ENCODE data around the gene FTCD.

Gene FTCD

GRCh38 chr21:46156378-46156645 is 933 bp upstream of the FTCD start:
- DNase-seq = peak in 3 of 10 donors; percentile 3 to 30 (median 12)
- intact Hi-C loops (cut with DNase I) = no loop called here

- peak in 7 of 10 donors; percentile 3 to 66 (median 13) for DNase-seq
- intact Hi-C loops (cut with DNase I) = no loop called here
Measured at GRCh38 chr21:46154955-46155513, 345 bp downstream of the FTCD start.

DNA sequence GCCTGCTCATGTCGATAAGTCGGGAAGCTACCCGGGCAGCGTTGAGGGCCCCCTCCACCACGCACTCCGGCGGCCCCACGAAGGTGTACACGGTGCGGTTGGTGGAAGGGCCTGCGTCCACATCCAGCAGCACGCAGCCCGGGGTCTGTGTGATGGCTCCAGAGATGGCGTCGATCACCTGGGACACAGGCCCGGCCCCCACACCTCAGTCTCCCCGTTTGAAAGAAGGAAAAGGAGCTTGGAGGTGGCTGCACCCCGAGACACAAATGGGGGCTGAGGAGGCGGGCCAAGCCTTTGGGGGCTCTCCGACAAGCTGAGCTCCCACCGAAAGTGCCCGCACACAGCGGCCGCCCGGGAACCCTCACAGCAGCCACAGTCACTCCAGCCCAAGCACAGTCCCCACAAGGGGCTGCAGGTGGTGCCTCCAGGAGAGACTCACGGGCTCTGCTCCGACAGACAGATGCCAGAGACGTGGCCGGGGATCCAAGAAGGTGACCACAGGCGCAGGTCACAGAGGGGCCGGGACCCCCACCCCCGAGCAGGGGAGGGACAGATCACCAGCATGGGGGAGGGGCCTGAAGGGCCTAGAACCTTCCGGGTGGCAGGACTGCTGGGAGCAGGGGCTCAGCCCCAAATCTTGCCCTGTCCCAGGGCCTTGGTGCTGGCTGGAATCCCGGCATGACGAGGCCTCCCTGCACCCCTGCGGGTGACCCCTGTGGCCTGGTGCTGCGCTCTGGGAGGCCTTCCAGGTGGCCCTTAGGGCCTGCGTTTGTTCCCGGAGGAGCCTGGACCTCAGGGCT is 1.0 kb downstream of the FTCD start:
- DNase-seq = peak in 9 of 10 donors; percentile 3 to 81 (median 11)
- intact Hi-C loops (cut with DNase I) = no loop called here

- DNase-seq = peak; percentile 14 to 91 (median 66)
- intact Hi-C loops (cut with DNase I) = no loop called here
Measured at GRCh38 chr21:46153247-46154154, 1.9 kb downstream of the FTCD start.

DNA sequence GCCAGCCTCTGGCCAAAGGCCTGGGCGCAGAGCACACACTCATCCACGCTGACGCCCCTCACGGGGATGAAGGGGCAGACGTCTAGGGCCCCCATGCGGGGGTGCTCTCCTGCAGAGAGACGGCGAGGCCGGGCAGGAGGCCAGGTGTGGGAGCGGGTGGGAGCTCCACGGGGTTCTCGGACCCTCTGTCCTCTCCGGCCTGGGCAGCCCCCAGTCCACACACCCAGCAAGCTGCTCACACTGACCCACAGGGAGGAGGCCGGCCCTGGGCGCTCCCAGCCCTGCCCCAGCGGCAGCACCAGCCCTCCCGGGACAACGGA is 2.5 kb downstream of the FTCD start:
- intact Hi-C loops (cut with DNase I) = no loop called here
- DNase-seq = peak in 4 of 10 donors; percentile 5 to 87 (median 9)

DNA sequence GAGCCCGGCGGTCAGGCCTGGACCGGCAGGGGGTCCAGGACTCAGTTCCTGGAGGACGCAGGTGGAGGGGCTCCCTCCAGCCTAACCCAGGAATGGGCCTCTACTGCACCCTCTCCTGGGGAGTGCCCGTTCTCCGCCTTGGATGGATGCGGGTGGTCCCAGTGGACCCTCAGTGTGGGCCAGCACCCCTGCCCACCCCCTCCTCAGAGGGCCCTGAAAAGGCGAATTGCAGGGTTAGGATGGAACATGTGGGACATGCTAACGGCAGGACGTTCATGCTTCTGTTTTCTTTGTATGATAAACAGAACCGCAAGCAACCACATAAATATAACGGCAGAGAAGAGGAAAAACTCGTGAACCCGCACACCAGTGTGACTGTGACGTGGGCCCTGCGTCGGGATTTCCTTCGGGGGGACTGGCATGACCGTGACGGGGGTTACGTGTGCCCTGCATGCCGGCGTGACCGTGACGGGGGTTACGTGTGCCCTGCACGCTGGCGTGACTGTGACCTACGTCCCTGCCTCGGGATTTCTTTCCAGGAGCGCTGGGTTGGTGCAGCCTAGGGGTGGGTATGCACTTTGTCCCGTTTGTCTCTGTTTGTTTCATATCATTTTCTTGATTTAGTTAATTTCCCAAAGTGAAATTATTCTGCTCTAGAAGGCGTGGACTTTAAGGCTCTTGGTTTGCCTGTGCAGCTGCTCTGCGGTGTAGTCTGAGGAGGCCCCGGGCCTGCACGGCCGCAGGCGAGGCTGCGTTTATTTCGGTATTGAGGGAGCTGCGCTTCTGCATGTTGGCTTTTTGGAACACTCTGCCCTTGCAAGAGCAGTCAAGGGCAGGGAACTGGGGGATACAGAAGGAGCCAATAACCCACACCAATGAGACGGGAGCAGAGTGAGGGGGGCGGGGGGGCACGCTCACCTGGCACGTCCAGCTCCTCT is 3.1 kb downstream of the FTCD start:
- intact Hi-C loops (cut with DNase I) = no loop called here
- peak in 9 of 10 donors; percentile 3 to 87 (median 9) for DNase-seq

DNA sequence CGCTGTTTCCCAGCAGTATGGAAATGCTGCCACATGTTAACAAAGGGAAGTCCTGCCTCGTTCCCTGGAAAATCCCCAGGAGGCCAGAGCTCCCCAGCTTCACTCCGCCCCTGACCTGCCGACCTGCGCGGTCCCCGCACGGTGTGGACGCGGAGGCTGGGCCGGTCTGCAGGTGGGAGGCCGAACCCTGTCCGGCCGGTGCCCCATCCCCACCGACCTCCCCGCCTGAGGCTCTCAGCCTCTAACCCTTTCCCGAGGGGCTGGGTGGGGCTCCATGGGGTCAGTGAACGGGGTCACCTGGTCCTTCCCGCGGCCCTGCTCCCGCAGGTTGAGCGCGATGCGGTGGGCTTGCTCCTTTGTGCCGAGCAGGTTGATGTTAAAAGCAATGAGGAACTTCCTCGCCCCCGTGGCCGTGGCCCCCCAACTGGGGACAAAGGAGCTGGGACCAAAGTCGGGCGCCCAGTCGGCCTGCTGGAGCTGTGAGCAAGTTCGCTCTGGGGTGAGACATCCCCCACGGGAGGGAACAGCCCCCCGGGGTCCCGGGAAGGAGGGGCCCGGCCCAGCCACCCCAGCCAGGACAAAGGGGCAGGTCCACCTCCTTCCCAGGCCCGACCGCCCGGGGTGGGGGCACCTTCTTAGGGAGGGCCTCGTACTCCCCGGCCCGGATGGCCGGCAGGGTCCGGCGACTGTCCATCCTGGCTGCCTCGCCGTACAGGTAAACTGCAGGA is 4.0 kb downstream of the FTCD start:
- intact Hi-C loops (cut with DNase I) = no loop called here
- peak in 8 of 10 donors; percentile 5 to 83 (median 14) for DNase-seq

- DNase-seq = peak in 7 of 10 donors; percentile 4 to 89 (median 40)
- intact Hi-C loops (cut with DNase I) = no loop called here
Measured at GRCh38 chr21:46150491-46151121, 4.8 kb downstream of the FTCD start.

DNA sequence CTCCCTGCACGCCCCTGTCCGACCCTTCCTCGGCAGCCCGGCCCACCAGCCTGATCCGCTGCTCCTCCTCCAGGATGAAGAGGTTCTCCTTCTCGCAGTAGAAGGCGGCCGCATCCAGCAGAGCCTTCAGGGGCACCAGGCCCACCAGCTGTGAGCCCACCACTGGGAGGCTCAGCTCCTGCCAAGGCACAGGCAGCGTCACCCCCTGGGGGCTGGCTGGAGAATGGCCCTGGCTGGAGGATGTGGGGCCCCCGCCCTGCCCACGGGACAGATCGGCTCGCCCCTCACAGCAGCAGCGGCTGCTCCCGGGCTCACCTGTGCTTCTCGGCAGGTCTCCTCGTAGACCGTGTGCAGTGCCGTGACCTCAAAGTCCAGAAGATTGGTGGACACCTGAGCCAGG is 5.3 kb downstream of the FTCD start:
- intact Hi-C loops (cut with DNase I) = no loop called here
- peak in 7 of 10 donors; percentile 0 to 77 (median 16) for DNase-seq

GRCh38 chr21:46149205-46149901 is 6.0 kb downstream of the FTCD start:
- peak in 6 of 10 donors; percentile 3 to 66 (median 39) for DNase-seq

GRCh38 chr21:46148106-46148505 is 7.3 kb downstream of the FTCD start:
- DNase-seq = peak in 2 of 10 donors; percentile 4 to 38
- intact Hi-C loops (cut with DNase I) = loop anchor here (10.0 kb wide), 1 partner anchor 177 kb away; the partner anchor contains the start of genes C21orf58 and PCNT

More at GRCh38 chr21:46149205-46149901, 6.0 kb downstream of the FTCD start:
- intact Hi-C loops (cut with DNase I) = loop anchor here (10.0 kb wide), 1 partner anchor 175 kb away; the partner anchor contains the start of genes C21orf58 and PCNT

DNA sequence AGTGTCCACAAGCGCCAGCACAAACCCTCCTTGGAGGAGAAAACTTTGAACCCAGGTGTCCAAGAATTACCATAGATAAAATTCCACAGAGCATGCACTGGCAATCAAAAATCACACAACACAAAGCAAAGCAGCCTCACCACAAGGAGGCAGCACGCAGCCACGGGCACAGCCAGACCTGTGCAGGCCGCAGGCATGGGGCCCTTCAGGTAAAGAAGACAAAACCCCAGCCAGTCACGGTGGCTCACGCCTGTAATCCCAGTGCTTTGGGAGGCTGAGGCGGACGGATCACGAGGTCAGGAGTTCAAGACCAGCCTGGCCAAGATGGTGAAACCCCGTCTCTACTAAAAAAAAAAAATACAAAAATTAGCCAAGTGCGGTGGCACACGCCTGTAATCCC is 8.0 kb downstream of the FTCD start:
- intact Hi-C loops (cut with DNase I) = loop anchor here (10.0 kb wide), 1 partner anchor 177 kb away; the partner anchor contains the start of genes C21orf58 and PCNT
- peak in 6 of 10 donors; percentile 8 to 86 (median 58) for DNase-seq

DNA sequence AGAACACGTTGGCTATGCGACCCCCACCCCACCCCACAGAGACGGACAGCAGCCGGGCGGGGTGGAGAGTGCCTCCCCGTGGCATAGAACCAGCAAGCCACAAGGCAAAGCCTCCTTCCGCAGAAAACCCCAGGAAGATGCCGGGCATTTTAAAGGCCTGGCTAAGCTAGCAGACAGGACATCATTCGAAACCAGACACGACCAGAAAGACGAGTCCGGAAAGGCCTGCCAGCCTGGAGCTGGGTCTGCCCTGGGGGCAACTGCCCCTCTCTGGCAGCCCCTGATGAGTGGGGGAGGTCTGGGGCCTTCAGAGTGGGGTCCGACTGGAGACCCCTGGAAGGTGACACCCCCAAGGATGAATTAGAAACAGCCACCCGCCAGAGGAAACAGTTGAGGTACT is 8.5 kb downstream of the FTCD start:
- intact Hi-C loops (cut with DNase I) = loop anchor here (10.0 kb wide), 1 partner anchor 178 kb away; the partner anchor contains the start of genes C21orf58 and PCNT

DNA sequence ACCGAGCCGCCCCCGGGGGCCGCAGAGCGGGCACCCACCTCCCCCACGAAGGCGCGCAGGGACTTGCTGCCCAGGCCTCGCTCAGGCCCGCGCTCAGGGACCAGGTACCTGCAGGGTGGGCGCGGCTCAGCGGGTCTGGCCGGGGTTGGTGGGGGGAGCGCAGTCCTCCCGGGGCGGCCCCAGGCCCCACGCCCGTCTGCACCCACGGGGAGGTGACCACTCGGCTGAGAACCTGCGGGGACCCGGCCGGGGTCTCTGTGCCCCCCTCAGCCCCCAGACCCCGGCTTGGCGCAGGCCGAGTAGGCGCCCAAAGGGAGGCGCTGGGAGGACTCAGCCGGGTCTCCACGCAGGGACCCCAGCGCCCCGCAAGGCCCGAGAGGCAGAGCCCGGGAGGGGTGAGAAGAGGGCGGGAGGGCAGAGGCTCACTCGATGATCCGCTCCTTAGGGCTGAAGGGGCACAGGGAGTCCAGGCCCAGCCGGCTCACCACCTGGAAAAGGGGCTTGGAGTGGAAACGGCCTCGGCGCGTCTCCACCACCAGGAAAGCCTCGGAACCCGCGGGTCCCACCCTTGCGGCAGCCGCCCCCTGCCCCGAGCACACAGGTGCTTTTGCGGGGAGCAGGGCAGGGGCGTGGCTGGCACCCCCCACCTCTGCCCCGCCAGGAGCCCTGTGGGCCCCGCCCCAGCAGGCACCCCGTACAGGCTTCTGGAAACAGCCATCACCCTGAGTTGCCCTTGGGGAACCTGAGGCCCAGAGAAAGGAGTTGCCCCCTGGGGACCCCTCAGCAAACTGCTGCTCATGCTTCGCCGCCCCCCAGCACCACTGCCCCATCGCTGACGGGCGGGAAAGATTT is 9.3 kb downstream of the FTCD start:
- intact Hi-C loops (cut with DNase I) = loop anchor here (10.0 kb wide), 1 partner anchor 179 kb away; the partner anchor contains the start of genes C21orf58 and PCNT

More for the DNA sequence above, 8.5 kb downstream of the FTCD start:
- DNase-seq = peak in 5 of 10 donors; percentile 1 to 82 (median 37)

GRCh38 chr21:46145159-46145839 is 10.1 kb downstream of the FTCD start:
- intact Hi-C loops (cut with DNase I) = loop anchor here (10.0 kb wide), 1 partner anchor 180 kb away; the partner anchor contains the start of genes C21orf58 and PCNT
- peak in 5 of 10 donors; percentile 5 to 83 (median 70) for DNase-seq

More for the DNA sequence above, 9.3 kb downstream of the FTCD start:
- peak in 5 of 10 donors; percentile 3 to 85 (median 70) for DNase-seq
